Measurements from ENCODE around the gene OVAAL.

OVAAL gene

GRCh38 chr1:180558664-180559063, at the start of gene OVAAL:
TSS of gene OVAAL (plus strand) at chr1:180558964.
- TF ChIP-seq, protein P1, sequence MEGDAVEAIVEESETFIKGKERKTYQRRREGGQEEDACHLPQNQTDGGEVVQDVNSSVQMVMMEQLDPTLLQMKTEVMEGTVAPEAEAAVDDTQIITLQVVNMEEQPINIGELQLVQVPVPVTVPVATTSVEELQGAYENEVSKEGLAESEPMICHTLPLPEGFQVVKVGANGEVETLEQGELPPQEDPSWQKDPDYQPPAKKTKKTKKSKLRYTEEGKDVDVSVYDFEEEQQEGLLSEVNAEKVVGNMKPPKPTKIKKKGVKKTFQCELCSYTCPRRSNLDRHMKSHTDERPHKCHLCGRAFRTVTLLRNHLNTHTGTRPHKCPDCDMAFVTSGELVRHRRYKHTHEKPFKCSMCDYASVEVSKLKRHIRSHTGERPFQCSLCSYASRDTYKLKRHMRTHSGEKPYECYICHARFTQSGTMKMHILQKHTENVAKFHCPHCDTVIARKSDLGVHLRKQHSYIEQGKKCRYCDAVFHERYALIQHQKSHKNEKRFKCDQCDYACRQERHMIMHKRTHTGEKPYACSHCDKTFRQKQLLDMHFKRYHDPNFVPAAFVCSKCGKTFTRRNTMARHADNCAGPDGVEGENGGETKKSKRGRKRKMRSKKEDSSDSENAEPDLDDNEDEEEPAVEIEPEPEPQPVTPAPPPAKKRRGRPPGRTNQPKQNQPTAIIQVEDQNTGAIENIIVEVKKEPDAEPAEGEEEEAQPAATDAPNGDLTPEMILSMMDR (IDR thresholded peaks at IDR 0.05; ENCODE audit: control insufficient read depth, extremely low read depth, insufficient read depth), result no peak
- no peak within 1 kb of the TSS for H3K4me3 ChIP-seq (ENCODE audit: low read depth, low read length)
- no peak for DNase-seq (ENCODE audit: low read depth)

GRCh38 chr1:180510882-180511281, 47.9 kb upstream of the OVAAL start:
- DNase-seq (ENCODE audit: low read depth), result no peak
- H3K4me3 ChIP-seq (ENCODE audit: low read depth, low read length), result no peak overlapping the region
- TF ChIP-seq, protein P1 (IDR thresholded peaks at IDR 0.05; ENCODE audit: control insufficient read depth, extremely low read depth, insufficient read depth), result no peak

- TF ChIP-seq, protein P1 (IDR thresholded peaks at IDR 0.05; ENCODE audit: control insufficient read depth, extremely low read depth, insufficient read depth), result no peak
- no peak for DNase-seq (ENCODE audit: low read depth)
- no peak overlapping the region for H3K4me3 ChIP-seq (ENCODE audit: low read depth, low read length)
Measured at GRCh38 chr1:180513531-180513930, 45.2 kb upstream of the OVAAL start.

DNA sequence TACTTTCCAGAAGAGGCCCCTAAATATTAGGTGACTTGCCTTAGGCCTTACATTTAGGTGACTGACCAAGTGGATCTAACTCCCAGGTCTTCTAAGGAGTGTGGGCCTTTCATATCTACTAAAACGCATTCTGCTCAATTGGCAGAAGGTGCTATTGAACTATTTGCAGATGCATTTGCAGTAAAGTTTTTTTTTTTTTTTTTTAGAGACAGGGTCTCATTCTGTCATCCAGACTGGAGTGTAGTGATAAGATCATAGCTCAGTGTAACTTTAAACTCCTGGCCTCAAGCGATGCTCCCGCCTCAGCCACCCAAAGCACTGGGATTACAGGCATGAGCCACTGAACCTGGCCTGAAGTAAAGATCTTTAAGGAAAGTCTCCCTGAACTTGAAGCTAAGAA, 43.4 kb upstream of the OVAAL start:
- TF ChIP-seq, protein P1 (IDR thresholded peaks at IDR 0.05; ENCODE audit: control insufficient read depth, extremely low read depth, insufficient read depth), result no peak
- H3K4me3 ChIP-seq (ENCODE audit: low read depth, low read length), result no peak overlapping the region
- DNase-seq (ENCODE audit: low read depth), result no peak

GRCh38 chr1:180515857-180516388, 42.8 kb upstream of the OVAAL start:
- TF ChIP-seq, protein P1 (IDR thresholded peaks at IDR 0.05; ENCODE audit: control insufficient read depth, extremely low read depth, insufficient read depth), result peak; percentile 94
- no peak for DNase-seq (ENCODE audit: low read depth)
- no peak overlapping the region for H3K4me3 ChIP-seq (ENCODE audit: low read depth, low read length)

DNA sequence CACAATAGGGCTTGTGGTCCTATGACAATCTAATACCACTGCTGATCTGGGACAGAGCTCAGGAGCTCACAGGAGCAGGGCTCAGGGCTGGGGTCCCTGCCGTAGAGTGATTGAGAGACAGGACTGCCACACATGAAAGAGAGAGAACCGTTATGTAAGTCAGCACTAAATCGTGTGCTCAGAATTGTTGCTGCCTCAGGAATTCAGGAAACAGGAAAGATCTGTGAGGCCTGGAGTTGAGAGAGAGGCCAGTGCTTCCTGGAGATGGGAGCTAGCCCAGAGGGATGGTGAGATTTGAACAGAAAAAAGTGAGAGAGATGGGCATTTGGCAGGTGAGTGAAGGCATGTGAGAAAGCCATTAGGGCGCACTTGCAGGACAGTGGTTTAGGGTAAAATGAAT, 38.9 kb upstream of the OVAAL start:
- no peak overlapping the region for H3K4me3 ChIP-seq (ENCODE audit: low read depth, low read length)
- TF ChIP-seq, protein P1 (IDR thresholded peaks at IDR 0.05; ENCODE audit: control insufficient read depth, extremely low read depth, insufficient read depth), result no peak
- no peak for DNase-seq (ENCODE audit: low read depth)

Measured in LNCaP clone FGC (cell line).